ENCODE data around the gene TMOD1.

The TMOD1 gene

DNA sequence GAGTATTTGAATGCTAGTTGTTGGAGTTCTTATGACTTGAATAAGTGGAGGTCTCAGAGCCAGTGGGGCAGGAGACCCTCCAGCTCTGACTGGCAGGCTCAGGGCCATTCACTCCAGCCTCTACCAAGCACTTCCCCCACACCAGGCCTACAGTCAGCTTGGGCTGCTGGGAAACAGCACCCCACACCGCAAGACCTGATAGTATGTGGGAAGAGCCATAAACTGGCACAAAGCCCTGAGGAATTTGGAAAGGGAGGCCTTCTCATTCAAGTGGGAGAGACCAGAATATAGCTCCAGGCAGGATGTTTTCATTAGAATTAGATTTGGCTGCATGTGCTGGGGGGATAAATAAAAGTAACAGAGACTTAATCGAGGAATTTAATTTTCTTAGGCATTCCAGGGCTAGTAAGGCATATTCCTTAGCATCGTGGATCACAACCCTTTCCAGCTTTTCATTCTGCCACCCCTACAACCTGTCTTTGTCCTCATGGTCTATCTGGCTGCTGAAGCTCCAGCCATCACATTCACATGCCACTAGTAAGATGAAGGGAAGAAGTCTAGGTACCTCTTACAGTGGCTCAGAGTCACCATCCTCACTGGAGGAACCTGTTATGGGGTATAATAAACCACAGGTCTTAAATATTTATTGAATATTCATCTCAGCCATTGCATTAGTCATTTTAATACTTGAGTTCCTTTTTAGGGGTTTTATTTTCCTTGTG is 47.5 kb downstream of the TMOD1 start:
- DNase-seq, result no peak

DNA sequence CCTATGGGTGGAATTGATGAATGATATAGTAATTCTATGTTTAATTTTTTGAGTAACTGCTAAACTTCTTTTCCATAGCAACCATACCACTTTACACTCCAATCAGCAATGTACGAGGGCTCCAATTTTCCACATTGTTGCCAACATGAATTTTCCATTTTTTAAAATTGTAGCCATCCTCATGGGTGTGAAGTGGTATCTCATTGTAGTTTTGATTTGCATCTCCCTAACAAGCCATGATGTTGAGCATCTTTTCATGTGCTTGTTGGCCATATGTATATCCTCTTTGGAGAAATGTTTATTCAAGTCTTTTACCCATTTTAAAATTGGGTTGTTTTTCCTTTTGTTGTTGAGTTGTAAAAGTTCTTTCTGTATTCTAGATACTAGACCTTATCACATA is 48.9 kb downstream of the TMOD1 start:
- no peak for DNase-seq

- DNase-seq, result no peak
Observed at GRCh38 chr9:97551308-97551707, 49.8 kb downstream of the TMOD1 start.

- DNase-seq, result no peak
Observed at GRCh38 chr9:97553141-97553540, 51.7 kb downstream of the TMOD1 start.

GRCh38 chr9:97553841-97554240 is 52.4 kb downstream of the TMOD1 start:
- no peak for DNase-seq

- DNase-seq, result no peak
Observed at GRCh38 chr9:97554566-97555075, 53.2 kb downstream of the TMOD1 start.

- DNase-seq, result no peak
Observed at GRCh38 chr9:97555164-97555563, 53.7 kb downstream of the TMOD1 start.

DNA sequence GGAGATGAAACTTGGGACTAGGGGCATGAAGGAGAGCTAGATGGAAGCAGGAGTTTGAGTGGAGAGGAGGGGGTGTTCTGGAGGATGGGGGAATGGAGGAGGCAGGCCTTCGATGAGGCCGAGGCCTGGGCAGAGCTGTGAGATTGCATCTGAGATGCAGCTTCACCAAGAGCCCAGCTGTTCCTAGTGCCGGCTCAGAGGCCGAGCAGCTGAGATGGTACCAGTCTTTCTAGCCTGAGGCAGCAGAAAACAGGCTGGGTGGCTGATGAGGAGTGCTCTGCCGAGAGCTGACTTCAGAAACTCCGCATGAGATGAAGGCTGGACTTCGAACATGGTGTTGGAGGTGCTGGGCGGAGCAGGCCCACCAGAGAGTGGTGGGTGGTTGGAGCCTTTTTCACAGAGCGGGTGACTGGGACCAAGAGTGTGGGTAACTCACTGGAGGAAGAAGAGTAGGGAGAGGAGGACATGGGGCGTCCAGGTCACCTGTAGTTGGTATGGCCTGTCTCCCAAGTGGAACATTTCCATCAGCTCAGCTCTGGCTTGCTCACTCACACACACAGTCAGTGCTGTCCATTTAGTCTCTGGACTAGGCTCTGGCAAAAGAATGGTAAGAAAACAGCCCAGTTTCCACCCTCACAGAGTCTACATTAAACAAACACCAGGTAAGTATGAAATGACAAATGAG is 54.7 kb downstream of the TMOD1 start:
- no peak for DNase-seq

DNA sequence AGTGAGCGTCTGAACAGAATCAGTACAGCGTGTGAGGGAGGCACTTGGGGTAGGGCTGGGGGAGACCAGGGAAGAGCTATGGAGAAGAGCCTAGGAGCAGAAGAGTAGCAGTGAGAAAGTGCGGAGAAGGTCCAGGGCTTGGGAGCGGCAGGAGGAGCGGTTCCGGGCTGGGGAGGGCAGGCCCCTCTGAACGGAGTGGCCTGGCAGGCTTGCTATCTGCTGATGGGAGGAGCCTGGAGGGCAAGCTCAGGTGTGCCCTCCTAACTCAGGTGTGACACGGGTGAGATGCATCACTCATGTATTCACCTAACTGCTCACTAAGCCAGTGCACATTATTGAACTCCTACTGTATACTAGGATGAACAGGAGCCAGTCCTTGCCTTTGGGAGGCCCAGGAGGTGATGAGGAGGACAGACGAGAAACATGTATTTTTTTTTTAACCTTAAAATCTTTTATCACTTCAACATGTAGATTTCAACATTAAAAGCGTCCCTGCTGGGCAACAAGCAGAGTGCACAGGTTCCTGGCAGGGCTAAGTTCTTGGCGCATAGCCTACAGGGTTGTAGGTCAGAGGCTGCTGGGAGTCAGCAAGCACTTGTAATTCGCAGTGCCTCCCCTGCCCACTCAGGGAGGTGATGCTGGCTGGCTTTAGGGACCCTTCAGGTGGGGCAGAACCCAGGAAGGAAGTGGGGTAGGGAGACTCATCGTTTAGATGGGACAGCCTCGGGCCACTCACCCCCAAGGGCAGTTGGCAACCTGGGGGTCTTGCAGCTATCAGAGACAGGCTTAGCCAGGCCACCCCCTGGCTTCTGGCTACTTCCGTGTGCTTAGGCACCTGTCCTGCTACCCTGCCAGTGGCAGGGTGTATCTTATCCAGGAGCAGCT is 55.5 kb downstream of the TMOD1 start:
- DNase-seq, result no peak

DNA sequence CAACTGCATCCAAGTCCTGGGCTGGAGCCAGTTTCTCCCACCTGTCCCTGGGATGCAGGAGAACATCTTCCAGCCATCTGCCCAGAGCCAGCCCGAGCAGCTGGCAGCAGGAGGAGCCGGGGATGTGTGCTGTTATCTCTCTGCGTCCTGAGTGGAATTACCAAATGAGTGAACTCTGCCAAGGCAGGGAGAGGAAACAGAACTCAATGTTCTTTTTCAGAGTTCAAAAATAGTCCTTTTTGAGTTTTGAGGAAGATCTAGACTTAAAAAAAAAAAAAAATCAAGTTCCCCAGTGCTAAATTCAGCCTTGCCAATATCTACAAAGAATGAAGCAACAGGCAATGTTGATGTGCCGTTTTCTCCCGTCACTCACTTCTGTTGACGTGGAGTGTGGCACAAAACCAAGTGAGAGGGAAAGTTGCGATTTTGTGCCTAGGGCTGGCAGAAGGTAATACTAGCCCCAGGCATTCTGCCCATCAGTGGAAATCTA is 56.2 kb downstream of the TMOD1 start:
- no peak for DNase-seq

DNA sequence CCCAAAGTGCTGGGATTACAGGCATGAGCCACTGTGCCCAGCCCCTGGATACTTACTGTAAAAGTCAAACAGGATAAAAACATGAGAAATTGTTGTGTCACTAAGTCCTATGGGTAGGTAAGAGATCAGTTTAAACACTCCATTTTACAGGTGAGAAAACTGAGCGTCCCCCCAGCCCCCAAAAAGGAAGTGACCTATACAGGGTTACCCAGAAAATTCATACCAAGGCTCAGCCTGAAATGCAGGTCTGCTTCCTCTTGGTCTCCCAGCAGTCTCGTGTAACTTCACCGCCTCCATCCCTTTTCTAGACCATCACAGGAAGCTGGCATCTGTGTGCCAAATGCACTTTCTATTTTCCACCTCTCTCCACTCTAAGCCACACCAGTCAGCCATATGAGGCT is 57.2 kb downstream of the TMOD1 start:
- no peak for DNase-seq

- no peak for DNase-seq
Observed at GRCh38 chr9:97559111-97559514, 57.6 kb downstream of the TMOD1 start.

GRCh38 chr9:97560154-97560553 is 58.7 kb downstream of the TMOD1 start:
- no peak for DNase-seq

DNA sequence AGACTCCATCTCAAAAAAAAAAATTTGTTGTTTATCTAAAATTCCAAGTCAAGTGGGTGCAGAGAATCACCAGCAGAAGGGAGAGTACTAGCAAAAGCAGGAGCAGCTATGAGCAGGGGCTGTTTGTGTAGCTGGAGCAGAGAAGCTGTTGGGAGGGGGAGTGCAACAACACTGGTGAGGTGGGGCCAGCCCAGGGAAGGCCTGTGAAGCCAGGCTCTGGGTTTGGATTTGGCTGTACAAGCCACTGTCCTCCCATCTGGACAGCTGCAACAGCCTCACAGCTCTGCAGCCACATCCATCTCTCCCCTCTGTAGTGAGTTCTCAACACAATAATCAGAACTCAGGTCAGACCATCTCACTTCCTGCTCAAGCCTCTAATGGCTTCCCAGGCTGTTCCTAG is 59.4 kb downstream of the TMOD1 start:
- DNase-seq, result no peak

DNA sequence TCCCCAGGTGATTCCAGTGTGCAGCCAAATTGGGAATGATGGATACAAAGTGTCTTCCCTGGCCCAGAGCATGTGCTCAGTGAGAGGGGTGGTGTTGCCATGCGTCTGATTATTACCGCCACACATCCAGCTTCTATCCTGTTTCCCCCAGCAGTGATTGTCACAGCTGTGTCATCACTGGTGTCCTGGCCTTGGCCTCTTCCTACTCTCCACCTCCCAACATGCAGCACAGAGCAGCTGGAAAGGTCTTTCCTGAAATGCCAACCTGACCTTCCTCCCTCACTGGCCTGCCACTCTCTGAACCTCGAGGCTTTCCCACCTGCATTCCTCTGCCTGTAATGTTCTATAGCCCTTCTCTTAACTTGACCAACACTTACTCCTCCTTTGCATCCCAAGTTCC is 60.0 kb downstream of the TMOD1 start:
- DNase-seq, result no peak

- no peak for DNase-seq
Observed at GRCh38 chr9:97562542-97562941, 61.1 kb downstream of the TMOD1 start.

GRCh38 chr9:97563458-97564135 is 62.1 kb downstream of the TMOD1 start:
- no peak for DNase-seq

DNA sequence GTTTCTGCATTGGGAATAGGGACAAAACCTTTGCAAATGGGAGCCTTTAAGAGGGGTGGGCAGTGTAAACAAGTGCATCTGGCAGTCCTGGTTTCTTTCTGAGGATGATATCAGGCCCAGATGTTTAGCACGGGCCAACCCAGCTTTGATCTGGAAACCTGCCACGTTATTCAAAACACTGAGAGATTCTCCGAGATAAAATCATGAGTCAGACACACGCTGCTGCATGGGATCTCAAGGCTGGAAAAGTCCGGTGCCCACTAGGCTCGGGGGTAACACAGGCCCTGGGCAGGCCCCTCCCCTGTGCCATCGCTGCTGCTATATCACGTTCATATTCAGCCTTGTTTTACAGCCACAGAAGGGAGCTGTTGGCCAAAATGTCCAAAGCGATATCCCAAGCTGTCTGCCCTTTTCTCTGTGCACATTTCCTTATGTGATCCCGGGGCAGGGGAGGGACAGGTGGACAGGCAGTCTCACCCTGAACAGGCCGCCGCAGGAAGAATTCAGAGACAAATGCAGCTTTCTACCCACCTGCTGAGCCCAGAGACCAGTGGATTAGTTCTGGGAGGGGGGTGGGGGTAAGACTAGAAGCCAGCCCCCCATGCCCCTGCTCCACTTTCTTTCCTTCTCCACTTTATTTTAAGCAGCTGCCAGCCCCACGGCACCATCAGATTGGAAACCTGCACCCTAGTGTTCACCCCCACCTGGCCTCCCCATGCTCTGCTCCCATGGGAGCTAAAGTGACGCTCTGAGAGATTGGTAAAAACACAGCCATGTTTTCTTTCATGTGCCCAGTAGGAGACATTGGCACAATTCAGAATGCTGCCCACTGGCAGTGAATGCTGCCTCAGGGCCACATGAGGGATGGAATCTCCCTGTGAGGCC is 63.1 kb downstream of the TMOD1 start:
- DNase-seq, result no peak

DNA sequence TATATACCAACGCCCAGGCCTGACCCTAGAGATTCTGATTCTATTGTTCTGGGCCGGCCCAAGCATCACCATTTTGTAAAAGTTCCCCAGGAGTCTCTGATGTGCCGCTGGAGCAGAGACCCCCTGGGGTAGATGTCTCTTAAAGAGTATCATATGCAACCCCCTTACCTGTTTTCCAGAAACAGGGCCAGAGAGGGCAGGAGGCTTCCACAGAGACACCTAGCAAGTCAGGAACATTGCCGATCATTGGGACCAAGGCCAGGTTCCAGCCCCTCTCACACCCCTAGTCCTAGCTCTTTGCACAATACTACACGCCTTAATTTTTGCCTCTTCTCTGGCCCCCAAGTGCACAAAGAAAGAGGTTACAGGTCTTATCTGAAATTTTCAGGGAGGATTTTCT is 63.8 kb downstream of the TMOD1 start:
- no peak for DNase-seq

DNA sequence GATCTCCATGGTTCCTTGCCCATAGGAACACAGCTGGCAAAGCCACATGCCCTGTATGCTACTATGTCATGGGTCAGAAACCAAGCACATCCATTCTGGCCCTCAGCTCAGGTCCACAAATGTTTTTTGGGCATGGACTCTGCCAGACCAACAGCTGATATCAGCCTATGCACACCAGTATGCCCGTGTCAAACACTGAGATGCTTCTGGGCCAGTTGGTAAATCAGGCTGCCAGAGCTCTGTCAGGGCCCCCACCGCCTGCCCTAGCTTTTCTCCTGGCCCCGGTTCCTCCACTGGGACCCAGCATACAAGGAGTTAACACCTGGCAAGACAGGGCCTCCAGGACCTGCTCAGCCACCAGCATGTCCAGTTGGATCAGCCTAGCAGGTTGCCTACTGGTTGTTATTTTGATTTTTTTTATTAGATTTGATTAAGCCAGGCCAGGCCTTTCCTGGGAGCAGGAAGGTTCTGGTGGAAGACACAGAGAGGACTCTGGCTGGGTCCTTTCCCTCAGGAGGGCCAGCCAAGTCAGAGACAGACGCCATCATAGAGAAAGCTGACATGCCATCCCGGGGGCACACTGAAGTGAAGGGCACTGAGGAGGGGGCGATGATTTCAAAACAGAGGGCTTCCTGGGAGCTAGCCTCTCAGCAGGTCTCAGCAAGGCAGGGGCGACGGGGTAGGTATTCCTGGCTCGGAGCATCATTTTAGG is 65.9 kb downstream of the TMOD1 start:
- no peak for DNase-seq

DNA sequence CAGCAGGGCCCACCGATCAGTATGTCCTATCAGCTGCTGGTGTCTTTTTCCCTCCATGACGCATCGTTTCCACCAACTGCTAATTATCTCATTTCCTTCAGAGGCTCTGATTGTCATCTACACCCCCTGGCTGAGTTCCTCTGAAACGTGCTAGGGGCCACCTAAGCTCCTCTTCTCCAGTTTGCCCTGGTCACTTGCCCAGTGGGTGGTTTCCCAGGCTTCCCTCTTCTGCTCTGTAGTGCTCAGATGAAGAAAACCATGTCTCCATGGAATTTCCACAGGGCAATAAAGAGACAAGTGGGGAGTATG is 66.4 kb downstream of the TMOD1 start:
- no peak for DNase-seq
